Liver (tissue), 9 donors: ENCODE measurements around the gene RPS6KA1. TPM values are rescaled to one million over a fixed set of nuclear protein-coding genes. Genes with fewer than 3 reads are reported as not detected.

ENCODE experiments used
- DNase-seq: peaks from one replicate; pipeline ENCODE4 v3.0.0-alpha.2; 2017; ENCODE audit warnings: low spot score
- H3K27ac ChIP-seq, 2 donors: one replicate each; pipeline ENCODE4 v1.7.0; 2013; ENCODE audit warnings: inconsistent platforms in 2 of 2, low read length in 2 of 2, control low read depth in 1 of 2, low read depth in 1 of 2, mild to moderate bottlenecking in 1 of 2
- H3K27me3 ChIP-seq, 4 donors: one replicate each; pipeline versions ENCODE4 v1.6.1 to v1.7.0; 2013; ENCODE audit warnings: low read length in 3 of 4, inconsistent platforms in 1 of 4, mild to moderate bottlenecking in 1 of 4, moderate library complexity in 1 of 4; ENCODE audit not compliant: control insufficient read depth in 4 of 4, insufficient read depth in 4 of 4
- H3K36me3 ChIP-seq, 4 donors: one replicate each; pipeline versions ENCODE4 v1.6.1 to v1.7.0; 2013; ENCODE audit warnings: low read length in 3 of 4, mild to moderate bottlenecking in 3 of 4, low read depth in 1 of 4, moderate library complexity in 1 of 4; ENCODE audit not compliant: control insufficient read depth in 4 of 4, insufficient read depth in 3 of 4
- H3K4me1 ChIP-seq, 4 donors: one replicate each; pipeline versions ENCODE4 v1.6.1 to v1.7.0; 2013; ENCODE audit warnings: low read length in 3 of 4, mild to moderate bottlenecking in 3 of 4, moderate library complexity in 1 of 4; ENCODE audit not compliant: control insufficient read depth in 4 of 4, insufficient read depth in 4 of 4
- H3K4me3 ChIP-seq, 3 donors: one replicate each; pipeline versions ENCODE4 v1.6.1 to v1.7.0; 2013; ENCODE audit warnings: low read length in 3 of 3, control low read depth in 1 of 3, low read depth in 1 of 3, mild to moderate bottlenecking in 1 of 3
- H3K9ac ChIP-seq, 2 donors: one replicate each; pipeline ENCODE4 v1.7.0; 2013; ENCODE audit warnings: low read length in 2 of 2, mild to moderate bottlenecking in 2 of 2, moderate library complexity in 2 of 2, control low read depth in 1 of 2, low read depth in 1 of 2
- H3K9me3 ChIP-seq, 4 donors: one replicate each; pipeline versions ENCODE4 v1.6.1 to v1.7.0; 2013; ENCODE audit warnings: low read length in 3 of 4; ENCODE audit not compliant: control insufficient read depth in 4 of 4
- ATF3 ChIP-seq: IDR thresholded peaks from 2 replicates; pipeline ENCODE4 v1.6.1; 2016; ENCODE audit warnings: antibody characterized with exemption
- FOXA1 ChIP-seq: IDR thresholded peaks from 2 replicates; pipeline ENCODE4 v1.6.1; 2016; ENCODE audit warnings: antibody characterized with exemption
- FOXA2 ChIP-seq: IDR thresholded peaks from 2 replicates; pipeline ENCODE4 v1.6.1; 2016; ENCODE audit warnings: antibody characterized with exemption
- GABPA ChIP-seq, 2 donors: IDR thresholded peaks in 1 of 2; conservative IDR thresholded peaks in 1 of 2; 2 replicates each; pipeline ENCODE4 v1.6.1; 2016; ENCODE audit warnings: antibody characterized with exemption in 2 of 2, mild to moderate bottlenecking in 1 of 2, moderate library complexity in 1 of 2
- HNF4A ChIP-seq, 2 donors: conservative IDR thresholded peaks; 2 replicates each; pipeline ENCODE4 v1.6.1; 2016; ENCODE audit warnings: antibody characterized with exemption in 2 of 2, mild to moderate bottlenecking in 2 of 2
- HNF4G ChIP-seq: IDR thresholded peaks from 2 replicates; pipeline ENCODE4 v1.6.1; 2016; ENCODE audit warnings: antibody characterized with exemption
- JUND ChIP-seq, 2 donors: IDR thresholded peaks; 2 replicates each; pipeline ENCODE4 v1.6.1; 2016; ENCODE audit warnings: antibody characterized with exemption in 2 of 2
- RAD21 ChIP-seq, 2 donors: IDR thresholded peaks; 2 replicates each; pipeline ENCODE4 v1.6.1; 2016; ENCODE audit warnings: antibody characterized with exemption in 2 of 2, mild to moderate bottlenecking in 2 of 2
- REST ChIP-seq: IDR thresholded peaks from 2 replicates; pipeline ENCODE4 v1.6.1; 2016; ENCODE audit warnings: antibody characterized with exemption, mild to moderate bottlenecking
- RXRA ChIP-seq, 2 donors: IDR thresholded peaks; 2 replicates each; pipeline ENCODE4 v1.6.1; 2017 to 2018; ENCODE audit warnings: antibody characterized with exemption in 2 of 2, mild to moderate bottlenecking in 1 of 2
- SP1 ChIP-seq: IDR thresholded peaks from 2 replicates; pipeline ENCODE4 v1.6.1; 2018; ENCODE audit warnings: antibody characterized with exemption, mild to moderate bottlenecking
- TAF1 ChIP-seq: conservative IDR thresholded peaks from 2 replicates; pipeline ENCODE4 v1.6.1; 2016; ENCODE audit warnings: antibody characterized with exemption, mild to moderate bottlenecking
- YY1 ChIP-seq: IDR thresholded peaks from 2 replicates; pipeline ENCODE4 v1.6.1; 2016; ENCODE audit warnings: antibody characterized with exemption, mild to moderate bottlenecking
- WGBS: extraction: QIAGEN DNeasy Blood & Tissue Kit; methylation state at CpG from one replicate; pipeline ENCODE4 v1.1.7; 2013; 5-methylcytosine and 5-hydroxymethylcytosine counted together
- polyA plus RNA-seq, 2 donors: library from polyadenylated mRNA; stranded (reverse) in 1 of 2; unstranded in 1 of 2; fragments of 200-250 nt in 1 of 2; fragments of >200 nt in 1 of 2; fragmentation: Nextera tagmentation in 1 of 2; extraction: Ambion mirVana in 1 of 2; gene quantifications; one replicate each; pipeline versions ENCODE4 v1.2.1 to v1.2.3, GENCODE V29; 2013 to 2015
- total RNA-seq, 2 donors: library from RNA; depleted of rRNA; stranded (reverse); fragments of >200 nt; gene quantifications; one replicate each; pipeline ENCODE4 v1.2.3, GENCODE V29; 2014
- TF ChIP-seq, protein P1 (sequence below): fragments of 150-350 bp; IDR thresholded peaks from 2 replicates; pipeline ENCODE4 v1.5.1; 2017; ENCODE audit warnings: improper control_type of control experiment, low read depth, low read length; ENCODE audit not compliant: missing input control
- TF ChIP-seq, protein P2 (sequence below): IDR thresholded peaks from 2 replicates; pipeline ENCODE4 v1.6.1; 2016; ENCODE audit warnings: antibody characterized with exemption
- donor health status: healthy.
- donor health status: healthy.
- donor health status: healthy.
- donor health status: healthy.
- donor health status: healthy.

RPS6KA1 gene
- total and polyA plus RNA-seq, 4 donors = 4.0 to 26.8 (median 7.4) TPM

- no peaks in the 10 kb centered on the region for H3K27me3 ChIP-seq
- WGBS = 60% methylated on average over 18 of the region's 18 CpGs
- H3K4me3 ChIP-seq = no peak overlapping the region
- peak overlapping the region in 1 of 2 donors; percentile 1 for H3K9ac ChIP-seq
- DNase-seq = no peak
- peaks cover 0 to 3% (median under 1%) of the 10 kb centered on the region in 4 donors for H3K4me1 ChIP-seq
- H3K27ac ChIP-seq = peak overlapping the region; percentile 78 to 85
- H3K9me3 ChIP-seq = no peaks in the 10 kb centered on the region
- TF ChIP-seq RAD21 (IDR thresholded peaks at IDR 0.05) (peak in 1 of 2 donors; percentile 30), TAF1 (no peak), SP1 (peak; percentile 28), YY1 (peak; percentile 54), REST (no peak), RXRA (IDR thresholded peaks at IDR 0.05) (no peak), FOXA2 (no peak), FOXA1 (no peak)
- TF ChIP-seq, protein P1, sequence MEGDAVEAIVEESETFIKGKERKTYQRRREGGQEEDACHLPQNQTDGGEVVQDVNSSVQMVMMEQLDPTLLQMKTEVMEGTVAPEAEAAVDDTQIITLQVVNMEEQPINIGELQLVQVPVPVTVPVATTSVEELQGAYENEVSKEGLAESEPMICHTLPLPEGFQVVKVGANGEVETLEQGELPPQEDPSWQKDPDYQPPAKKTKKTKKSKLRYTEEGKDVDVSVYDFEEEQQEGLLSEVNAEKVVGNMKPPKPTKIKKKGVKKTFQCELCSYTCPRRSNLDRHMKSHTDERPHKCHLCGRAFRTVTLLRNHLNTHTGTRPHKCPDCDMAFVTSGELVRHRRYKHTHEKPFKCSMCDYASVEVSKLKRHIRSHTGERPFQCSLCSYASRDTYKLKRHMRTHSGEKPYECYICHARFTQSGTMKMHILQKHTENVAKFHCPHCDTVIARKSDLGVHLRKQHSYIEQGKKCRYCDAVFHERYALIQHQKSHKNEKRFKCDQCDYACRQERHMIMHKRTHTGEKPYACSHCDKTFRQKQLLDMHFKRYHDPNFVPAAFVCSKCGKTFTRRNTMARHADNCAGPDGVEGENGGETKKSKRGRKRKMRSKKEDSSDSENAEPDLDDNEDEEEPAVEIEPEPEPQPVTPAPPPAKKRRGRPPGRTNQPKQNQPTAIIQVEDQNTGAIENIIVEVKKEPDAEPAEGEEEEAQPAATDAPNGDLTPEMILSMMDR = peak; percentile 41
- H3K36me3 ChIP-seq = no peaks in the 10 kb centered on the region
These were observed 12.5 kb downstream of the RPS6KA1 start for GRCh38 chr1:26541816-26542711.

- Histone ChIP-seq H3K4me1 (peaks cover 0 to 3% (median under 1%) of the 10 kb centered on the region in 4 donors), H3K9ac (peak overlapping the region; percentile 1 to 34), H3K27me3 (no peaks in the 10 kb centered on the region), H3K27ac (peak overlapping the region; percentile 78 to 85), H3K4me3 (no peak overlapping the region), H3K9me3 (no peaks in the 10 kb centered on the region), H3K36me3 (no peaks in the 10 kb centered on the region)
- no peak for DNase-seq
- 84% methylated on average over 9 of the region's 9 CpGs for WGBS
- TF ChIP-seq RAD21 (IDR thresholded peaks at IDR 0.05) = no peak
- no peak for TF ChIP-seq SP1
- no peak for TF ChIP-seq FOXA2
- TF ChIP-seq ATF3 = no peak
- TF ChIP-seq RXRA (IDR thresholded peaks at IDR 0.05) = no peak
- no peak for TF ChIP-seq YY1
- TF ChIP-seq, protein P2, sequence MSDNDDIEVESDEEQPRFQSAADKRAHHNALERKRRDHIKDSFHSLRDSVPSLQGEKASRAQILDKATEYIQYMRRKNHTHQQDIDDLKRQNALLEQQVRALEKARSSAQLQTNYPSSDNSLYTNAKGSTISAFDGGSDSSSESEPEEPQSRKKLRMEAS = no peak
- TF ChIP-seq TAF1 = no peak
- TF ChIP-seq FOXA1 = no peak
- no peak for TF ChIP-seq HNF4A (conservative IDR thresholded peaks at IDR 0.05)
- no peak for TF ChIP-seq GABPA (IDR thresholded peaks at IDR 0.05 in 1 of 2, conservative IDR thresholded peaks at IDR 0.05 in 1 of 2)
- TF ChIP-seq JUND (IDR thresholded peaks at IDR 0.05) = no peak
- TF ChIP-seq HNF4G = no peak
These were observed 13.3 kb downstream of the RPS6KA1 start for GRCh38 chr1:26542771-26543451.
